HS-5 (cell line): Measurements from ENCODE around the gene HTN1.
"Not testable (repeated sequence)": the region's sequence is repeated elsewhere in the genome, so short reads cannot be mapped to it uniquely, and the experiment has no call there.

Source experiments
- DNase-seq: peaks from one replicate; pipeline ENCODE4 v3.0.0-alpha.2; 2012; ENCODE audit warnings: low read depth

The HTN1 gene

GRCh38 chr4:70050138-70050537, at the start of gene HTN1:
Gene HTN1 (plus strand): TSS chr4:70050438. CDS start chr4:70053077, 2,639 bp downstream.
- not testable (repeated sequence) for DNase-seq

GRCh38 chr4:70000711-70001110, 49.5 kb upstream of the HTN1 start:
- no peak for DNase-seq

GRCh38 chr4:70002507-70002906, 47.7 kb upstream of the HTN1 start:
- no peak for DNase-seq

GRCh38 chr4:70008771-70009170, 41.5 kb upstream of the HTN1 start:
- no peak for DNase-seq

- DNase-seq = not testable (repeated sequence)
These were observed 31.2 kb upstream of the HTN1 start for GRCh38 chr4:70019006-70019405.

GRCh38 chr4:70023218-70023617, 27.0 kb upstream of the HTN1 start:
- DNase-seq = no peak

GRCh38 chr4:70027011-70027410, 23.2 kb upstream of the HTN1 start:
- DNase-seq = no peak

- DNase-seq = not testable (repeated sequence)
These were observed 22.1 kb upstream of the HTN1 start, which contains the start of gene HTN3 for GRCh38 chr4:70028159-70028558. Gene HTN3 (plus strand): TSS chr4:70028459. CDS start chr4:70030741, 2,282 bp downstream.

GRCh38 chr4:70037559-70037958, 12.7 kb upstream of the HTN1 start:
- DNase-seq = not testable (repeated sequence)

GRCh38 chr4:70039928-70040327, 10.3 kb upstream of the HTN1 start:
- not testable (repeated sequence) for DNase-seq

- DNase-seq = no peak
These were observed 8.5 kb upstream of the HTN1 start for GRCh38 chr4:70041652-70042286.

- not testable (repeated sequence) for DNase-seq
These were observed 6.3 kb downstream of the HTN1 start for GRCh38 chr4:70056534-70056933.

GRCh38 chr4:70057651-70058050, 7.4 kb downstream of the HTN1 start:
- DNase-seq = no peak

GRCh38 chr4:70059149-70059548, 8.9 kb downstream of the HTN1 start:
- no peak for DNase-seq

- no peak for DNase-seq
These were observed 11.8 kb downstream of the HTN1 start for GRCh38 chr4:70062000-70062399.

- DNase-seq = no peak
These were observed 30.0 kb downstream of the HTN1 start for GRCh38 chr4:70080205-70080604.

- DNase-seq = no peak
These were observed 49.0 kb downstream of the HTN1 start for GRCh38 chr4:70099206-70099605.
